GM21528 (cell line): Measurements from ENCODE around the gene ENDOU.

Source experiments
- ATAC-seq: cut with Tn5 transposase; IDR thresholded peaks from one replicate; pipeline ENCODE4 v1.9.1; 2021; ENCODE audit warnings: mild to moderate bottlenecking, moderate library complexity; ENCODE audit not compliant: unreplicated experiment, low FRiP score

The ENDOU gene

GRCh38 chr12:47725091-47725772, at the start of gene ENDOU:
ENDOU (minus strand) TSS chr12:47725490; CDS start chr12:47725413, 77 bp downstream.
- no peak for ATAC-seq

- no peak for ATAC-seq
Observed at GRCh38 chr12:47774663-47775062, 49.4 kb upstream of the ENDOU start.

- ATAC-seq = no peak
Observed at GRCh38 chr12:47773858-47774580, 48.7 kb upstream of the ENDOU start.

GRCh38 chr12:47773062-47773857, 48.0 kb upstream of the ENDOU start, which contains the start of gene SLC48A1:
SLC48A1 (plus strand) TSS chr12:47773238; CDS start chr12:47773305, 67 bp downstream.
- peak; percentile 85 for ATAC-seq

GRCh38 chr12:47772738-47773061, 47.4 kb upstream of the ENDOU start:
- no peak for ATAC-seq

- ATAC-seq = no peak
Observed at GRCh38 chr12:47772094-47772660, 46.9 kb upstream of the ENDOU start.

GRCh38 chr12:47771304-47771703, 46.0 kb upstream of the ENDOU start:
- no peak for ATAC-seq

- no peak for ATAC-seq
Observed at GRCh38 chr12:47770086-47770726, 44.9 kb upstream of the ENDOU start.

GRCh38 chr12:47769234-47770085, 44.2 kb upstream of the ENDOU start:
- no peak for ATAC-seq

- ATAC-seq = no peak
Observed at GRCh38 chr12:47768323-47768811, 43.1 kb upstream of the ENDOU start.

- no peak for ATAC-seq
Observed at GRCh38 chr12:47767216-47767724, 42.0 kb upstream of the ENDOU start.

GRCh38 chr12:47766502-47767215, 41.4 kb upstream of the ENDOU start:
- ATAC-seq = no peak

GRCh38 chr12:47763481-47764346, 38.4 kb upstream of the ENDOU start:
- no peak for ATAC-seq

GRCh38 chr12:47762850-47763465, 37.7 kb upstream of the ENDOU start:
- no peak for ATAC-seq

- ATAC-seq = peak; percentile 68
Observed at GRCh38 chr12:47758834-47759690, 33.8 kb upstream of the ENDOU start, which contains the start of gene RAPGEF3. RAPGEF3 (minus strand) TSS chr12:47758880; CDS start chr12:47758556, 324 bp downstream.

- ATAC-seq = no peak
Observed at GRCh38 chr12:47758584-47758833, 33.2 kb upstream of the ENDOU start.
